GM23338 (cell line): Measurements from ENCODE around the gene XIST. TPM values are rescaled to one million over a fixed set of nuclear protein-coding genes. Genes with fewer than 3 reads are reported as not detected.

Experiments
- ATAC-seq: fragments of 200-7000 bp; cut with Tn5 transposase; 3 replicates; pipeline ENCODE4 v1.9.1; 2020
- DNase-seq: peaks from one replicate; pipeline ENCODE4 v3.0.0-alpha.2; 2015; ENCODE audit warnings: low spot score
- H2AFZ ChIP-seq: fragments of 200-600 bp; sonication (generic); 2 replicates; pipeline ENCODE4 v1.8.0; 2016; ENCODE audit warnings: antibody characterized with exemption, mild to moderate bottlenecking, moderate library complexity
- H3F3A ChIP-seq: fragments of 200-600 bp; sonication (generic); replicated peaks from 2 replicates; pipeline ENCODE4 v1.8.0; 2017; ENCODE audit warnings: antibody characterized with exemption, mixed run types, low read depth
- H3K27ac ChIP-seq: fragments of 200-600 bp; sonication (generic); 2 replicates; pipeline ENCODE4 v1.6.1; 2016; ENCODE audit warnings: low read depth
- H3K27me3 ChIP-seq: fragments of 200-600 bp; sonication (generic); 2 replicates; pipeline ENCODE4 v1.8.0; 2016; ENCODE audit warnings: mild to moderate bottlenecking, mixed run types, moderate library complexity; ENCODE audit not compliant: insufficient read depth
- H3K36me3 ChIP-seq: fragments of 200-600 bp; sonication (generic); 2 replicates; pipeline ENCODE4 v1.8.0; 2016; ENCODE audit warnings: mild to moderate bottlenecking; ENCODE audit not compliant: insufficient read depth
- H3K4me1 ChIP-seq: fragments of 200-600 bp; sonication (generic); 2 replicates; pipeline ENCODE4 v1.8.0; 2016; ENCODE audit warnings: mild to moderate bottlenecking, moderate library complexity; ENCODE audit not compliant: insufficient read depth
- H3K4me2 ChIP-seq: fragments of 200-600 bp; sonication (generic); 2 replicates; pipeline ENCODE4 v1.7.1; 2017; ENCODE audit warnings: mixed run types
- H3K4me3 ChIP-seq: fragments of 200-600 bp; sonication (generic); 2 replicates; pipeline ENCODE4 v1.6.1; 2016; ENCODE audit warnings: mixed run types
- H3K79me2 ChIP-seq: fragments of 200-600 bp; sonication (generic); replicated peaks from 2 replicates; pipeline ENCODE4 v1.8.0; 2017; ENCODE audit warnings: mild to moderate bottlenecking; ENCODE audit not compliant: insufficient read depth
- H3K9me2 ChIP-seq: fragments of 200-600 bp; sonication (generic); 2 replicates; pipeline ENCODE4 v1.8.0; 2017; ENCODE audit not compliant: insufficient read depth
- H4K20me1 ChIP-seq: fragments of 200-600 bp; sonication (generic); replicated peaks from 2 replicates; pipeline ENCODE4 v1.8.0; 2017; ENCODE audit warnings: mild to moderate bottlenecking; ENCODE audit not compliant: insufficient read depth
- H3K27ac Mint-ChIP-seq: 2 replicates; pipeline ENCODE4 v1.8.0; 2020; ENCODE audit warnings: inconsistent platforms, mild to moderate bottlenecking, moderate library complexity, mixed read lengths
- H3K27me3 Mint-ChIP-seq: 3 replicates; pipeline ENCODE4 v1.8.0; 2022; ENCODE audit warnings: low read depth, mild to moderate bottlenecking, moderate library complexity, mixed read lengths, inconsistent platforms; ENCODE audit not compliant: insufficient read depth, poor library complexity
- H3K36me3 Mint-ChIP-seq: 3 replicates; pipeline ENCODE4 v1.8.0; 2021; ENCODE audit warnings: low read depth, mild to moderate bottlenecking, inconsistent platforms, moderate library complexity, mixed read lengths
- H3K4me1 Mint-ChIP-seq: 3 replicates; pipeline ENCODE4 v1.8.0; 2020; ENCODE audit warnings: mild to moderate bottlenecking, inconsistent platforms, mixed read lengths
- H3K4me3 Mint-ChIP-seq: 3 replicates; pipeline ENCODE4 v1.8.0; 2021; ENCODE audit warnings: moderate library complexity, mild to moderate bottlenecking, inconsistent platforms, mixed read lengths
- H3K9me3 Mint-ChIP-seq: 3 replicates; pipeline ENCODE4 v1.8.0; 2020; ENCODE audit warnings: moderate library complexity, mild to moderate bottlenecking, inconsistent platforms, mixed read lengths
- CREB1 ChIP-seq: fragments of 250-450 bp; sonication (Bioruptor Pico); IDR thresholded peaks from 2 replicates; pipeline ENCODE4 v1.5.0; 2020; ENCODE audit warnings: low read depth, mild to moderate bottlenecking, moderate library complexity
- EZH2 ChIP-seq: fragments of 200-600 bp; sonication (generic); IDR thresholded peaks from one replicate; pipeline ENCODE4 v1.8.0; 2017; ENCODE audit warnings: antibody characterized with exemption, mild to moderate bottlenecking, low read depth; ENCODE audit not compliant: unreplicated experiment
- NANOG ChIP-seq: IDR thresholded peaks from 2 replicates; pipeline ENCODE4 v1.6.1; 2016; ENCODE audit warnings: antibody characterized with exemption, borderline replicate concordance
- POLR2AphosphoS5 ChIP-seq: IDR thresholded peaks from 2 replicates; pipeline ENCODE4 v1.6.1; 2016; ENCODE audit warnings: antibody characterized with exemption, low read depth
- STAT1 ChIP-seq: IDR thresholded peaks from one replicate; pipeline ENCODE4 v1.6.1; 2016; ENCODE audit warnings: antibody characterized with exemption; ENCODE audit not compliant: unreplicated experiment
- ZNF331 ChIP-seq: fragments of 250-450 bp; sonication (Bioruptor Pico); IDR thresholded peaks from 2 replicates; pipeline ENCODE4 v1.5.0; 2020; ENCODE audit warnings: low read depth, mild to moderate bottlenecking, moderate library complexity
- ZNF462 ChIP-seq: fragments of 250-450 bp; sonication (Bioruptor Pico); IDR thresholded peaks from 2 replicates; pipeline ENCODE4 v1.5.0; 2020; ENCODE audit warnings: mild to moderate bottlenecking, moderate library complexity
- polyA plus RNA-seq: library from polyadenylated mRNA; unstranded; fragments of >200 nt; fragmentation: Nextera tagmentation; extraction: Ambion mirVana; gene quantifications from 2 replicates; pipeline ENCODE4 v1.2.1, GENCODE V29; 2016
- total RNA-seq: library from RNA; depleted of rRNA; stranded (reverse); fragments of >200 nt; shearing (Covaris generic); gene quantifications from 2 replicates; pipeline ENCODE4 v1.2.3, GENCODE V29; 2014
- TF ChIP-seq, protein P1 (sequence below): IDR thresholded peaks from one replicate; pipeline ENCODE4 v1.6.1; 2018; ENCODE audit warnings: antibody characterized with exemption; ENCODE audit not compliant: unreplicated experiment

Gene XIST
- total and polyA plus RNA-seq, 2 experiments from 2014 or later: 0.28 to 0.84 TPM

DNA sequence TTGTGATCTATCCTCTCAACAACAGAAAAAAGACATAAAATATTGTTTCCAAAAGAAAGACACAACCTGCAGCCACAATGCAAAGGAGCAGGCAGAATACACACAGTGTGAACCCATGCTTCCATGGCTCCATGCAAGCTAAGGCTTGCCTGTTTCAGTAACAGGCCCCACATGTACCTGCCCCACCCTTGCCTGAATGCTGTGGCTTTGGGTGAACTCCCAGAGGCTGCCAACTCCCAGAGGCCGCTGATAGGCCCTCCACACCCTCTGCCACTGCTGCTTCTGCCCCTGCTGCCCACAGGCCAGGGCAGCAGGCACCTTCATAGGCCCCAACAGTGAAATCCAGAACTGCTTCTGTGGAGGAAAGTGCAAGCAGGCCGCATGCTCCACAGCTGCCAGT is 24.4 kb upstream of the XIST start:
- no peak overlapping the region for H2AFZ ChIP-seq
- Mint-ChIP-seq H3K4me1 (peaks cover 5% of the 10 kb centered on the region; the same call in 1 of the 3 replicates), H3K9me3 (peaks cover 24% of the 10 kb centered on the region), H3K4me3 (no peak overlapping the region), H3K27me3 (no peaks in the 10 kb centered on the region), H3K27ac (no peak overlapping the region), H3K36me3 (peaks cover 8% of the 10 kb centered on the region)
- H4K20me1 ChIP-seq: no peaks in the 10 kb centered on the region
- no peaks in the 10 kb centered on the region for H3K9me2 ChIP-seq
- no peaks in the 10 kb centered on the region for H3K79me2 ChIP-seq
- H3F3A ChIP-seq: no peaks in the 10 kb centered on the region
- TF ChIP-seq EZH2: no peak
- TF ChIP-seq, protein P1, sequence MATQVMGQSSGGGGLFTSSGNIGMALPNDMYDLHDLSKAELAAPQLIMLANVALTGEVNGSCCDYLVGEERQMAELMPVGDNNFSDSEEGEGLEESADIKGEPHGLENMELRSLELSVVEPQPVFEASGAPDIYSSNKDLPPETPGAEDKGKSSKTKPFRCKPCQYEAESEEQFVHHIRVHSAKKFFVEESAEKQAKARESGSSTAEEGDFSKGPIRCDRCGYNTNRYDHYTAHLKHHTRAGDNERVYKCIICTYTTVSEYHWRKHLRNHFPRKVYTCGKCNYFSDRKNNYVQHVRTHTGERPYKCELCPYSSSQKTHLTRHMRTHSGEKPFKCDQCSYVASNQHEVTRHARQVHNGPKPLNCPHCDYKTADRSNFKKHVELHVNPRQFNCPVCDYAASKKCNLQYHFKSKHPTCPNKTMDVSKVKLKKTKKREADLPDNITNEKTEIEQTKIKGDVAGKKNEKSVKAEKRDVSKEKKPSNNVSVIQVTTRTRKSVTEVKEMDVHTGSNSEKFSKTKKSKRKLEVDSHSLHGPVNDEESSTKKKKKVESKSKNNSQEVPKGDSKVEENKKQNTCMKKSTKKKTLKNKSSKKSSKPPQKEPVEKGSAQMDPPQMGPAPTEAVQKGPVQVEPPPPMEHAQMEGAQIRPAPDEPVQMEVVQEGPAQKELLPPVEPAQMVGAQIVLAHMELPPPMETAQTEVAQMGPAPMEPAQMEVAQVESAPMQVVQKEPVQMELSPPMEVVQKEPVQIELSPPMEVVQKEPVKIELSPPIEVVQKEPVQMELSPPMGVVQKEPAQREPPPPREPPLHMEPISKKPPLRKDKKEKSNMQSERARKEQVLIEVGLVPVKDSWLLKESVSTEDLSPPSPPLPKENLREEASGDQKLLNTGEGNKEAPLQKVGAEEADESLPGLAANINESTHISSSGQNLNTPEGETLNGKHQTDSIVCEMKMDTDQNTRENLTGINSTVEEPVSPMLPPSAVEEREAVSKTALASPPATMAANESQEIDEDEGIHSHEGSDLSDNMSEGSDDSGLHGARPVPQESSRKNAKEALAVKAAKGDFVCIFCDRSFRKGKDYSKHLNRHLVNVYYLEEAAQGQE: no peak
- ATAC-seq (no peak), DNase-seq (no peak)
- H3K27me3 ChIP-seq: no peaks in the 10 kb centered on the region
- H3K27ac ChIP-seq: no peak overlapping the region
- no peaks in the 10 kb centered on the region for H3K36me3 ChIP-seq
- no peak overlapping the region for H3K4me2 ChIP-seq
- H3K4me1 ChIP-seq: no peaks in the 10 kb centered on the region
- H3K4me3 ChIP-seq: no peak overlapping the region

- Histone ChIP-seq H3K79me2 (no peaks in the 10 kb centered on the region), H3K4me2 (no peak overlapping the region), H3K27me3 (no peaks in the 10 kb centered on the region), H2AFZ (no peak overlapping the region), H3K4me1 (no peaks in the 10 kb centered on the region), H3K4me3 (no peak overlapping the region), H4K20me1 (no peaks in the 10 kb centered on the region), H3K36me3 (no peaks in the 10 kb centered on the region), H3K27ac (no peak overlapping the region), H3F3A (no peaks in the 10 kb centered on the region), H3K9me2 (no peaks in the 10 kb centered on the region)
- no peak for DNase-seq
- Mint-ChIP-seq H3K4me1 (no peaks in the 10 kb centered on the region), H3K36me3 (no peaks in the 10 kb centered on the region), H3K4me3 (no peak overlapping the region), H3K27me3 (no peaks in the 10 kb centered on the region), H3K27ac (no peak overlapping the region), H3K9me3 (no peaks in the 10 kb centered on the region; the same call in 2 of the 3 replicates)
- ATAC-seq: no peak
- TF ChIP-seq CREB1 (CRISPR knock-in tag): no peak
- TF ChIP-seq, protein P1: no peak
- no peak for TF ChIP-seq STAT1
- TF ChIP-seq POLR2AphosphoS5: no peak
- no peak for TF ChIP-seq NANOG
- TF ChIP-seq ZNF331 (CRISPR knock-in tag): no peak
- TF ChIP-seq ZNF462 (CRISPR knock-in tag): no peak
- TF ChIP-seq EZH2: no peak
Measured at GRCh38 chrX:73868916-73869315, 16.4 kb upstream of the XIST start.
